ENCODE results near the gene RARB.

Gene RARB

GRCh38 chr3:25548836-25549235 lies 120.8 kb downstream of the RARB start:
- peak; percentile 15 for DNase-seq (ENCODE audit: low read depth)
- H3K4me3 ChIP-seq (replicated peaks; ENCODE audit: low read depth, low read length) = no peak overlapping the region
- no peak for TF ChIP-seq CTCF (IDR thresholded peaks at IDR 0.05; ENCODE audit: low read length, missing control alignments)

- no peak for DNase-seq (ENCODE audit: low read depth)
- H3K4me3 ChIP-seq (replicated peaks; ENCODE audit: low read depth, low read length) = no peak overlapping the region
- no peak for TF ChIP-seq CTCF (IDR thresholded peaks at IDR 0.05; ENCODE audit: low read length, missing control alignments)
These were observed 124.2 kb downstream of the RARB start for GRCh38 chr3:25552251-25552650.

- no peak for TF ChIP-seq CTCF (IDR thresholded peaks at IDR 0.05; ENCODE audit: low read length, missing control alignments)
- no peak for DNase-seq (ENCODE audit: low read depth)
- no peak overlapping the region for H3K4me3 ChIP-seq (replicated peaks; ENCODE audit: low read depth, low read length)
These were observed 126.3 kb downstream of the RARB start for GRCh38 chr3:25554376-25554775.

GRCh38 chr3:25555695-25556437 lies 127.8 kb downstream of the RARB start:
- no peak overlapping the region for H3K4me3 ChIP-seq (replicated peaks; ENCODE audit: low read depth, low read length)
- no peak for DNase-seq (ENCODE audit: low read depth)
- TF ChIP-seq CTCF (IDR thresholded peaks at IDR 0.05; ENCODE audit: low read length, missing control alignments) = no peak

- no peak for TF ChIP-seq CTCF (IDR thresholded peaks at IDR 0.05; ENCODE audit: low read length, missing control alignments)
- DNase-seq (ENCODE audit: low read depth) = no peak
- no peak overlapping the region for H3K4me3 ChIP-seq (replicated peaks; ENCODE audit: low read depth, low read length)
These were observed 128.4 kb downstream of the RARB start for GRCh38 chr3:25556447-25556846.

- DNase-seq (ENCODE audit: low read depth) = no peak
- no peak for TF ChIP-seq CTCF (IDR thresholded peaks at IDR 0.05; ENCODE audit: low read length, missing control alignments)
- H3K4me3 ChIP-seq (replicated peaks; ENCODE audit: low read depth, low read length) = no peak overlapping the region
These were observed 129.6 kb downstream of the RARB start for GRCh38 chr3:25557694-25558093.

GRCh38 chr3:25558121-25558520 lies 130.1 kb downstream of the RARB start:
- peak; percentile 38 for DNase-seq (ENCODE audit: low read depth)
- no peak overlapping the region for H3K4me3 ChIP-seq (replicated peaks; ENCODE audit: low read depth, low read length)
- no peak for TF ChIP-seq CTCF (IDR thresholded peaks at IDR 0.05; ENCODE audit: low read length, missing control alignments)
